DOHH2 (cell line): Measurements from ENCODE around the gene TTLL7.

Source experiments
- H3F3A ChIP-seq: fragments of 200-600 bp; sonication (generic), shearing (Covaris generic); 2 replicates; pipeline ENCODE4 v1.6.0; 2016; ENCODE audit warnings: antibody characterized with exemption, mild to moderate bottlenecking; ENCODE audit not compliant: control insufficient read depth, insufficient read depth
- H3K27ac ChIP-seq: fragments of 200-600 bp; sonication (generic); 2 replicates; pipeline ENCODE4 v1.5.1; 2014; ENCODE audit warnings: low read depth, mild to moderate bottlenecking, low read length, moderate library complexity
- H3K27me3 ChIP-seq: fragments of 200-600 bp; sonication (generic); 2 replicates; pipeline ENCODE4 v1.6.1; 2014; ENCODE audit warnings: mild to moderate bottlenecking, low read length, mixed read lengths; ENCODE audit not compliant: control insufficient read depth
- H3K36me3 ChIP-seq: fragments of 200-600 bp; sonication (generic); 2 replicates; pipeline ENCODE4 v1.6.1; 2014; ENCODE audit warnings: mild to moderate bottlenecking, low read length, moderate library complexity, mixed read lengths; ENCODE audit not compliant: control insufficient read depth
- H3K4me1 ChIP-seq: fragments of 200-600 bp; sonication (generic); 2 replicates; pipeline ENCODE4 v1.6.1; 2014; ENCODE audit warnings: mild to moderate bottlenecking, low read length, mixed read lengths; ENCODE audit not compliant: control insufficient read depth
- H3K4me2 ChIP-seq: fragments of 200-600 bp; sonication (generic); 2 replicates; pipeline ENCODE4 v1.6.0; 2014; ENCODE audit warnings: mild to moderate bottlenecking, low read length, moderate library complexity
- H3K4me3 ChIP-seq: fragments of 200-600 bp; sonication (generic); 2 replicates; pipeline ENCODE4 v1.5.1; 2014; ENCODE audit warnings: mild to moderate bottlenecking, low read length, mixed read lengths
- H3K79me2 ChIP-seq: fragments of 200-600 bp; sonication (generic); 2 replicates; pipeline ENCODE4 v1.6.1; 2014; ENCODE audit warnings: mild to moderate bottlenecking, low read length, mixed read lengths; ENCODE audit not compliant: control insufficient read depth
- H3K9me2 ChIP-seq: fragments of 200-600 bp; sonication (generic); replicated peaks from 2 replicates; pipeline ENCODE4 v1.6.1; 2014; ENCODE audit warnings: mild to moderate bottlenecking, low read length, mixed read lengths; ENCODE audit not compliant: control insufficient read depth
- H3K9me3 ChIP-seq: fragments of 200-600 bp; sonication (generic); 2 replicates; pipeline ENCODE4 v1.6.1; 2014; ENCODE audit warnings: antibody characterized with exemption, low read length, mixed read lengths; ENCODE audit not compliant: control insufficient read depth, insufficient read depth
- H4K20me1 ChIP-seq: fragments of 200-600 bp; sonication (generic); 2 replicates; pipeline ENCODE4 v1.6.0; 2014; ENCODE audit warnings: low read depth, mild to moderate bottlenecking, antibody characterized with exemption, low read length, moderate library complexity; ENCODE audit not compliant: control insufficient read depth, insufficient read depth
- CTCF ChIP-seq: fragments of 200-600 bp; sonication (generic); IDR thresholded peaks from one replicate; pipeline ENCODE4 v1.5.1; 2014; ENCODE audit warnings: antibody characterized with exemption, mild to moderate bottlenecking, low read depth, low read length; ENCODE audit not compliant: poor library complexity, severe bottlenecking
- EZH2phosphoT487 ChIP-seq: fragments of 200-600 bp; sonication (generic); IDR thresholded peaks from 2 replicates; pipeline ENCODE4 v1.6.1; 2017; ENCODE audit warnings: borderline replicate concordance, mild to moderate bottlenecking, antibody characterized with exemption, low read length, moderate library complexity, mixed read lengths

Gene TTLL7

GRCh38 chr1:83932281-83932680, 66.7 kb downstream of the TTLL7 start:
- Histone ChIP-seq H3F3A (no peaks in the 10 kb centered on the region), H3K4me1 (no peaks in the 10 kb centered on the region), H3K4me3 (no peak overlapping the region), H3K36me3 (no peaks in the 10 kb centered on the region), H3K79me2 (no peaks in the 10 kb centered on the region), H3K9me2 (no peaks in the 10 kb centered on the region), H3K27ac (no peak overlapping the region), H3K27me3 (no peaks in the 10 kb centered on the region), H3K4me2 (no peak overlapping the region), H4K20me1 (no peaks in the 10 kb centered on the region), H3K9me3 (no peaks in the 10 kb centered on the region)
- TF ChIP-seq CTCF = no peak
- no peak for TF ChIP-seq EZH2phosphoT487

- Histone ChIP-seq H3K36me3 (no peaks in the 10 kb centered on the region), H3K9me2 (no peaks in the 10 kb centered on the region), H3F3A (no peaks in the 10 kb centered on the region), H3K79me2 (no peaks in the 10 kb centered on the region), H3K4me2 (no peak overlapping the region), H3K27me3 (no peaks in the 10 kb centered on the region), H3K9me3 (no peaks in the 10 kb centered on the region), H3K4me3 (no peak overlapping the region), H4K20me1 (no peaks in the 10 kb centered on the region), H3K4me1 (no peaks in the 10 kb centered on the region), H3K27ac (no peak overlapping the region)
- no peak for TF ChIP-seq EZH2phosphoT487
- TF ChIP-seq CTCF = peak; percentile 78
These were observed 67.2 kb downstream of the TTLL7 start for GRCh38 chr1:83931658-83932253.

GRCh38 chr1:83929184-83929583, 69.7 kb downstream of the TTLL7 start:
- H3K79me2 ChIP-seq = no peaks in the 10 kb centered on the region
- no peak overlapping the region for H3K4me2 ChIP-seq
- no peak overlapping the region for H3K4me3 ChIP-seq
- no peaks in the 10 kb centered on the region for H4K20me1 ChIP-seq
- H3K9me3 ChIP-seq = no peaks in the 10 kb centered on the region
- H3K4me1 ChIP-seq = no peaks in the 10 kb centered on the region
- H3K36me3 ChIP-seq = no peaks in the 10 kb centered on the region
- H3K9me2 ChIP-seq = no peaks in the 10 kb centered on the region
- TF ChIP-seq EZH2phosphoT487 = no peak
- no peak for TF ChIP-seq CTCF
- no peak overlapping the region for H3K27ac ChIP-seq
- H3F3A ChIP-seq = no peaks in the 10 kb centered on the region
- no peaks in the 10 kb centered on the region for H3K27me3 ChIP-seq
